Measurements from ENCODE around the gene TXLNB. TPM values are rescaled to one million over a fixed set of nuclear protein-coding genes. Genes with fewer than 3 reads are reported as not detected.
"Not testable (repeated sequence)": the region's sequence is repeated elsewhere in the genome, so short reads cannot be mapped to it uniquely, and the experiment has no call there.

The TXLNB gene
- total and polyA plus RNA-seq, 2 donors (not counting 3 experiments of a cell fraction or from before 2014, with no cell fraction given): 0.04 to 0.18 TPM

- Histone ChIP-seq H2AFZ (ENCODE audit: low read depth, low read length) (no peak overlapping the region), H3K9me3 (replicated peaks; ENCODE audit: control insufficient read depth, insufficient read depth, low read length) (no peaks in the 10 kb centered on the region), H3K4me2 (ENCODE audit: insufficient read depth, low read length) (no peak overlapping the region), H3K79me2 (ENCODE audit: control insufficient read depth, insufficient read depth, low read length) (no peaks in the 10 kb centered on the region), H3K36me3 (ENCODE audit: control insufficient read depth in 2 of 2, extremely low read depth in 1 of 2, insufficient read depth in 2 of 2, low read length in 2 of 2) (no peaks in the 10 kb centered on the region), H3K27me3 (ENCODE audit: control insufficient read depth in 2 of 2, insufficient read depth in 2 of 2, low read length in 2 of 2) (no peaks in the 10 kb centered on the region), H4K20me1 (replicated peaks; ENCODE audit: control insufficient read depth, extremely low read depth, insufficient read depth, low read length) (no peaks in the 10 kb centered on the region), H3K27ac (ENCODE audit: insufficient read depth, low read depth, low read length) (no peak overlapping the region), H3K4me1 (ENCODE audit: control insufficient read depth, extremely low read depth, insufficient read depth, low read length) (peaks cover 19% of the 10 kb centered on the region), H3K4me3 (replicated peaks in 1 of 3; ENCODE audit: insufficient read depth in 1 of 3, low read depth in 1 of 3, low read length in 3 of 3) (no peak overlapping the region), H3K9ac (replicated peaks; ENCODE audit: extremely low read depth, insufficient read depth, low read length) (no peak overlapping the region), H3K9me1 (replicated peaks; ENCODE audit: control insufficient read depth, extremely low read depth, insufficient read depth, low read length) (no peaks in the 10 kb centered on the region)
- POLR2A ChIA-PET: no interaction called here
- intact Hi-C loops (cut with micrococcal nuclease): no loop called here
- no peak for DNase-seq (ENCODE audit: low read depth, low spot score)
- FAIRE-seq: no peak
- no peak for TF ChIP-seq CTCF (IDR thresholded peaks at IDR 0.05; ENCODE audit: extremely low read depth in 1 of 2, insufficient read depth in 1 of 2, low read depth in 1 of 2, low read length in 2 of 2)
- TF ChIP-seq MAX (IDR thresholded peaks at IDR 0.05; ENCODE audit: insufficient read depth, insufficient read length): no peak
- no peak for TF ChIP-seq GATA2 (IDR thresholded peaks at IDR 0.05; ENCODE audit: insufficient read depth, insufficient read length, low read depth, low read length)
- no peak for TF ChIP-seq POLR2A (IDR thresholded peaks at IDR 0.05; ENCODE audit: low read depth, low read length)
- TF ChIP-seq MYC (IDR thresholded peaks at IDR 0.05; ENCODE audit: low read depth, low read length): no peak
- TF ChIP-seq JUN (IDR thresholded peaks at IDR 0.05; ENCODE audit: borderline replicate concordance, insufficient read depth, insufficient read length, low read depth): no peak
- TF ChIP-seq POLR2AphosphoS5 (IDR thresholded peaks at IDR 0.05; ENCODE audit: insufficient read depth, low read depth, low read length): no peak
- dilution Hi-C loops (cut with MboI; ENCODE audit: extremely low pct_ligation_motif_present, low sequenced_read_pairs): no loop called here
- CTCF ChIA-PET: interaction anchor here (2.2 kb wide), 1 partner anchor 8 kb away, joined by 7 read pairs; no protein-coding TSS in a partner anchor
- no TSS peak for BruUV-seq (replicated peaks)
Measured at GRCh38 chr6:139294090-139294489, 2.3 kb upstream of the TXLNB start.

- BruUV-seq (replicated peaks); H3K27me3 ChIP-seq (ENCODE audit: control insufficient read depth in 2 of 2, insufficient read depth in 2 of 2, low read length in 2 of 2); H3K36me3 ChIP-seq (ENCODE audit: control insufficient read depth in 2 of 2, extremely low read depth in 1 of 2, insufficient read depth in 2 of 2, low read length in 2 of 2); POLR2A ChIA-PET; H3K9me1 ChIP-seq (replicated peaks; ENCODE audit: control insufficient read depth, extremely low read depth, insufficient read depth, low read length); H3K27ac ChIP-seq (ENCODE audit: insufficient read depth, low read depth, low read length); H3K79me2 ChIP-seq (ENCODE audit: control insufficient read depth, insufficient read depth, low read length); H2AFZ ChIP-seq (ENCODE audit: low read depth, low read length); H3K9ac ChIP-seq (replicated peaks; ENCODE audit: extremely low read depth, insufficient read depth, low read length); intact Hi-C loops (cut with micrococcal nuclease); FAIRE-seq; H3K4me2 ChIP-seq (ENCODE audit: insufficient read depth, low read length); H3K9me3 ChIP-seq (replicated peaks; ENCODE audit: control insufficient read depth, insufficient read depth, low read length); dilution Hi-C loops (cut with MboI; ENCODE audit: extremely low pct_ligation_motif_present, low sequenced_read_pairs); DNase-seq (ENCODE audit: low read depth, low spot score); H4K20me1 ChIP-seq (replicated peaks; ENCODE audit: control insufficient read depth, extremely low read depth, insufficient read depth, low read length); H3K4me3 ChIP-seq (replicated peaks in 1 of 3; ENCODE audit: insufficient read depth in 1 of 3, low read depth in 1 of 3, low read length in 3 of 3): not testable (repeated sequence)
- CTCF ChIA-PET: interaction anchor here (2.2 kb wide), 1 partner anchor 9 kb away, joined by 7 read pairs; no protein-coding TSS in a partner anchor
- H3K4me1 ChIP-seq (ENCODE audit: control insufficient read depth, extremely low read depth, insufficient read depth, low read length): peaks cover 19% of the 10 kb centered on the region
Measured at GRCh38 chr6:139293230-139293629, 1.4 kb upstream of the TXLNB start.

Data from endothelial cell of umbilical vein (primary cell).